GM18907 (cell line): ENCODE data around the gene EPO.
"Not testable (repeated sequence)": the region's sequence is repeated elsewhere in the genome, so short reads cannot be mapped to it uniquely, and the experiment has no call there.

Experiments used
- ATAC-seq: cut with Tn5 transposase; IDR thresholded peaks from one replicate; pipeline ENCODE4 v1.9.1; 2021; ENCODE audit warnings: mild to moderate bottlenecking, moderate library complexity; ENCODE audit not compliant: unreplicated experiment

EPO gene

GRCh38 chr7:100731937-100732636, 11.8 kb downstream of the EPO start:
- ATAC-seq: no peak

- ATAC-seq: no peak
Observed at GRCh38 chr7:100735730-100736129, 15.5 kb downstream of the EPO start.

- ATAC-seq: no peak
Observed at GRCh38 chr7:100736671-100737070, 16.4 kb downstream of the EPO start.

GRCh38 chr7:100739934-100740333, 19.7 kb downstream of the EPO start:
- ATAC-seq: no peak

GRCh38 chr7:100744605-100745004, 24.3 kb downstream of the EPO start:
- no peak for ATAC-seq

- no peak for ATAC-seq
Observed at GRCh38 chr7:100745184-100745583, 24.9 kb downstream of the EPO start.

GRCh38 chr7:100752994-100753393, 32.7 kb downstream of the EPO start:
- no peak for ATAC-seq

GRCh38 chr7:100753750-100754149, 33.5 kb downstream of the EPO start:
- no peak for ATAC-seq

- no peak for ATAC-seq
Observed at GRCh38 chr7:100759357-100760171, 39.3 kb downstream of the EPO start.

GRCh38 chr7:100762841-100763240, 42.6 kb downstream of the EPO start:
- ATAC-seq: not testable (repeated sequence)

- ATAC-seq: no peak
Observed at GRCh38 chr7:100763556-100764140, 43.4 kb downstream of the EPO start.

GRCh38 chr7:100764841-100765240, 44.6 kb downstream of the EPO start:
- ATAC-seq: no peak

- ATAC-seq: no peak
Observed at GRCh38 chr7:100765250-100765649, 45.0 kb downstream of the EPO start.

GRCh38 chr7:100768784-100769183, 48.5 kb downstream of the EPO start:
- ATAC-seq: no peak
